K562 (cell line): Measurements from ENCODE around the gene CRYBG1. TPM values are rescaled to one million over a fixed set of nuclear protein-coding genes. Genes with fewer than 3 reads are reported as not detected.

Experiments
- ATAC-seq: fragments of 200-7000 bp; cut with Tn5 transposase; 3 replicates; pipeline ENCODE4 v1.9.1; 2020; ENCODE audit warnings: moderate library complexity
- BruUV-seq: library from RNA; stranded (reverse); fragments of 400-500 nt; replicated peaks from 2 replicates; lab custom pipeline; 2021; lab: Mats Ljungman, UMichigan
- CTCF ChIA-PET: fragments of 300-600 bp; formaldehyde crosslinking; extraction: SDS; loops from one replicate; lab custom pipeline; 2021; ENCODE audit warnings: low intra/inter-chr PET ratio; lab: Yijun Ruan, JAX
- POLR2A ChIA-PET: fragments of 300-600, 350-650 bp; sonication (Branson Sonifier 250); formaldehyde crosslinking; extraction: SDS; loops from one replicate; lab custom pipeline; 2021; ENCODE audit warnings: antibody characterized with exemption, inconsistent platforms; lab: Yijun Ruan, JAX
- DNase-seq, 4 experiments: peaks; one replicate each; pipeline versions ENCODE4 v3.0.0 to v3.0.0-alpha.2; 2011 to 2018; ENCODE audit warnings: low spot score in 3 of 4, mixed read lengths in 3 of 4; ENCODE audit errors: extremely low read depth in 1 of 4
- FAIRE-seq: peaks from 2 replicates; lab custom pipeline; 2011; peaks lifted over from hg19 to GRCh38; lab: Jason Lieb, UNC
- H2AFZ ChIP-seq: 2 replicates; pipeline ENCODE4 v1.6.0; 2011; ENCODE audit warnings: low read depth, low read length, control low read depth, inconsistent platforms
- H3K27ac ChIP-seq: fragments of 200-600 bp; 3 replicates; pipeline ENCODE4 v1.8.0; 2011; ENCODE audit warnings: low read depth, mild to moderate bottlenecking, control low read depth, inconsistent platforms, low read length, moderate library complexity, mixed read lengths; ENCODE audit errors: extremely low read depth
- H3K27me3 ChIP-seq, 2 experiments: fragments of 300-600 bp in 1 of 2; 2 replicates in 1 of 2; 3 replicates in 1 of 2; pipeline versions ENCODE4 v1.6.0 to v1.8.0; 2011; ENCODE audit warnings: inconsistent platforms in 2 of 2, low read length in 2 of 2, mild to moderate bottlenecking in 1 of 2, mixed read lengths in 1 of 2, moderate library complexity in 1 of 2; ENCODE audit not compliant: control insufficient read depth in 2 of 2, insufficient read depth in 2 of 2
- H3K36me3 ChIP-seq: fragments of 300-600 bp; 3 replicates; pipeline ENCODE4 v1.8.0; 2011; ENCODE audit warnings: mild to moderate bottlenecking, low read length, inconsistent platforms; ENCODE audit not compliant: control insufficient read depth, insufficient read depth
- H3K4me1 ChIP-seq, 2 experiments: fragments of 200-600 bp in 1 of 2; replicated peaks in 1 of 2; 2 replicates in 1 of 2; 3 replicates in 1 of 2; pipeline versions ENCODE4 v1.5.1 to v1.8.0; 2011; ENCODE audit warnings: inconsistent platforms in 2 of 2, low read length in 2 of 2, mild to moderate bottlenecking in 1 of 2, mixed read lengths in 1 of 2, moderate library complexity in 1 of 2; ENCODE audit not compliant: control insufficient read depth in 2 of 2, insufficient read depth in 2 of 2
- H3K4me2 ChIP-seq: 2 replicates; pipeline ENCODE4 v1.6.1; 2011; ENCODE audit warnings: low read length, control low read depth, inconsistent platforms, mixed read lengths; ENCODE audit not compliant: insufficient read depth
- H3K4me3 ChIP-seq: fragments of 200-600 bp; sonication (generic), shearing (Covaris generic); 2 replicates; pipeline ENCODE4 v1.5.1; 2016; ENCODE audit warnings: control low read depth, inconsistent platforms
- H3K79me2 ChIP-seq: fragments of 200-600 bp; 3 replicates; pipeline ENCODE4 v1.8.0; 2011; ENCODE audit warnings: low read length, inconsistent platforms; ENCODE audit not compliant: control insufficient read depth, insufficient read depth
- H3K9ac ChIP-seq, 2 experiments: 2 replicates each; pipeline versions ENCODE4 v1.6.0 to v1.6.1; 2011; ENCODE audit warnings: low read depth in 2 of 2, low read length in 2 of 2, control low read depth in 1 of 2, inconsistent platforms in 1 of 2, mild to moderate bottlenecking in 1 of 2, mixed read lengths in 1 of 2; ENCODE audit not compliant: insufficient read depth in 1 of 2
- H3K9me1 ChIP-seq: one replicate; pipeline ENCODE4 v1.6.0; 2011; ENCODE audit warnings: inconsistent platforms, mild to moderate bottlenecking, low read length, moderate library complexity; ENCODE audit not compliant: control insufficient read depth, insufficient read depth
- H3K9me3 ChIP-seq: replicated peaks from 2 replicates; pipeline ENCODE4 v1.5.1; 2011; ENCODE audit warnings: low read depth, low read length, inconsistent platforms; ENCODE audit not compliant: control insufficient read depth, insufficient read depth
- H4K20me1 ChIP-seq: replicated peaks from 2 replicates; pipeline ENCODE4 v1.6.1; 2011; ENCODE audit warnings: low read length, inconsistent platforms, mixed read lengths; ENCODE audit not compliant: control insufficient read depth, insufficient read depth
- BMI1 ChIP-seq: fragments of 150-350 bp; IDR thresholded peaks from 2 replicates; pipeline ENCODE4 v1.6.1; 2014; ENCODE audit warnings: low read length
- CAMTA2 ChIP-seq: fragments of 250-450 bp; sonication (Bioruptor Pico); conservative IDR thresholded peaks from 2 replicates; pipeline ENCODE4 v1.5.1; 2022
- ERF ChIP-seq: fragments of 450-650 bp; formaldehyde crosslinking; IDR thresholded peaks from 2 replicates; pipeline ENCODE4 v1.4.0; 2020; ENCODE audit warnings: mild to moderate bottlenecking, mixed read lengths
- ILF3 ChIP-seq: fragments of 450-650 bp; IDR thresholded peaks from 2 replicates; pipeline ENCODE4 v1.6.1; 2018; ENCODE audit warnings: antibody characterized with exemption, mild to moderate bottlenecking, moderate library complexity, borderline replicate concordance
- JUND ChIP-seq, 2 experiments: IDR thresholded peaks; 2 replicates in 1 of 2; 3 replicates in 1 of 2; pipeline ENCODE4 v1.6.1; 2011; ENCODE audit warnings: borderline replicate concordance in 2 of 2, low read depth in 2 of 2, low read length in 2 of 2, improper control_type of control experiment in 1 of 2, missing biosample characterization in 1 of 2, missing genetic modification characterization in 1 of 2, missing genetic modification reagents in 1 of 2
- MITF ChIP-seq: IDR thresholded peaks from 2 replicates; pipeline ENCODE4 v1.6.1; 2014; ENCODE audit warnings: antibody characterized with exemption
- MTA3 ChIP-seq: fragments of 450-650 bp; formaldehyde crosslinking; IDR thresholded peaks from 2 replicates; pipeline ENCODE4 v1.6.1; 2017; ENCODE audit warnings: mild to moderate bottlenecking, borderline replicate concordance
- NRF1 ChIP-seq, 2 experiments: fragments of 450-650 bp; IDR thresholded peaks in 1 of 2; conservative IDR thresholded peaks in 1 of 2; 2 replicates each; pipeline ENCODE4 v1.6.1; 2014; ENCODE audit warnings: mild to moderate bottlenecking in 2 of 2
- PHF21A ChIP-seq: fragments of 450-650 bp; IDR thresholded peaks from 2 replicates; pipeline ENCODE4 v1.6.1; 2017; ENCODE audit warnings: low read depth, borderline replicate concordance
- POLR2H ChIP-seq: IDR thresholded peaks from 2 replicates; pipeline ENCODE4 v1.6.1; 2016; ENCODE audit warnings: missing genetic modification characterization, low read depth, mild to moderate bottlenecking, control low read depth, missing compliant biosample characterization, moderate library complexity
- SRSF9 ChIP-seq: fragments of 200-400 bp; formaldehyde crosslinking; IDR thresholded peaks from 2 replicates; pipeline ENCODE4 v1.6.1; 2017; ENCODE audit warnings: low read depth, low read length, borderline replicate concordance
- TFE3 ChIP-seq: fragments of 450-650 bp; formaldehyde crosslinking; IDR thresholded peaks from 2 replicates; pipeline ENCODE4 v1.4.0; 2020; ENCODE audit warnings: mild to moderate bottlenecking, mixed read lengths
- WHSC1 ChIP-seq: IDR thresholded peaks from one replicate; pipeline ENCODE4 v1.6.1; 2012; ENCODE audit warnings: low read length, control low read depth, inconsistent platforms
- ZBTB8A ChIP-seq: fragments of 450-650 bp; IDR thresholded peaks from 2 replicates; pipeline ENCODE4 v1.6.1; 2018; ENCODE audit warnings: mild to moderate bottlenecking, moderate library complexity; ENCODE audit not compliant: partially characterized antibody
- ZNF217 ChIP-seq: sonication (generic); formaldehyde crosslinking; IDR thresholded peaks from 2 replicates; pipeline ENCODE4 v1.8.0; 2022; ENCODE audit warnings: mild to moderate bottlenecking, missing genetic modification reagents
- WGBS: fragments of 100-300 bp; shearing (Covaris generic); methylation state at CpG from one replicate; pipeline ENCODE4 v1.1.6; 2016; ENCODE audit warnings: low coverage, mixed read lengths; ENCODE audit not compliant: insufficient coverage; ENCODE audit errors: missing lambda C conversion rate; 5-methylcytosine and 5-hydroxymethylcytosine counted together
- in situ Hi-C: fragments of 300-500 bp; cut with MboI; formaldehyde crosslinking; loops from 4 replicates; pipeline ENCODE4 v1.15.0; 2018; ENCODE audit warnings: inconsistent platforms, mixed read lengths
- intact Hi-C: fragments of 100-400 bp; cut with micrococcal nuclease; formaldehyde crosslinking; loops from 2 replicates; pipeline ENCODE4 v1.14.2; 2022
- polyA plus RNA-seq, 8 experiments: library from polyadenylated mRNA; depleted of rRNA in 4 of 8; stranded (reverse) in 5 of 8; unstranded in 3 of 8; fragments of >200 nt; fragmentation: Nextera tagmentation in 2 of 8; fragmentation: Illumina TruSeq in 1 of 8; extraction: Ambion mirVana in 2 of 8; extraction: Trizol in 1 of 8; gene quantifications; 2 replicates each; pipeline versions ENCODE4 v1.2.1 to v1.2.3, GENCODE V29; 2011 to 2014; ENCODE audit warnings: inconsistent platforms in 1 of 8, missing spikeins in 1 of 8
- total RNA-seq, 7 experiments: library from RNA; depleted of rRNA in 6 of 7; stranded (reverse); fragments of >200 nt in 6 of 7; fragmentation: Illumina TruSeq in 2 of 7; extraction: Trizol in 2 of 7; gene quantifications; 2 replicates each; pipeline versions ENCODE4 v1.2.1 to v1.2.3, GENCODE V29; 2011 to 2021; ENCODE audit warnings: low replicate concordance in 1 of 7
- TF ChIP-seq, protein P1 (sequence below): fragments of 450-650 bp; IDR thresholded peaks from one replicate; pipeline ENCODE4 v1.6.1; 2018; ENCODE audit warnings: mild to moderate bottlenecking, moderate library complexity; ENCODE audit not compliant: partially characterized antibody

Gene CRYBG1
- total and polyA plus RNA-seq, 9 of the 15 experiments (the other 6 are each of a cell fraction or from before 2014, with no cell fraction given), result 0.07 to 0.47 (median 0.11) TPM

DNA sequence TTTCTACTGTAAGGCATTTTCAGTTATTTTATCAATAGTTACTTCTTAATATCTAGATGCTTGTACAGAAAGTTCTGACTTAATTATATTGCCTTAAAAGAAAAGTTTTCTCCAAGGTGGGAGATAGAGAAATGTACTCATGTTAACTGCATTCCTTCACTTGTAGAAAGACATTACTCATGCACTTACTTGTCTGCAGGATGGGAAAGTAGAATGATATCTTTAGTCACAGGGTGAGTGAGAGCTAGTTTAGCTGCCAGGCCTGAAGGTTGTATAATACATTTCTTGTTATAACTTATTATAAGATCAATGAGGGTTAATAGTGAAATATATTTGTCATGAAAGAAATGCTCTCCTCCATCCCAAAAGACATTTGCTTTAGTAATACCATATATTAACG lies 92.1 kb downstream of the CRYBG1 start:
- 0% methylated on average over 1 of the region's 1 CpG for WGBS
- H3K27me3 ChIP-seq, result peaks cover 8 to 16% of the 10 kb centered on the region in 2 experiments; a peak in 4 of 5 replicates
- H3K9ac ChIP-seq, result no peak overlapping the region
- no peaks in the 10 kb centered on the region for H4K20me1 ChIP-seq
- no peak overlapping the region for H3K4me2 ChIP-seq
- TF ChIP-seq JUND (IDR thresholded peaks at IDR 0.05; ENCODE audit: borderline replicate concordance, low read depth, low read length) (no peak), JUND (tag; IDR thresholded peaks at IDR 0.05; ENCODE audit: borderline replicate concordance, low read depth, low read length) (no peak), ILF3 (no peak), NRF1 (conservative IDR thresholded peaks at IDR 0.05 in 1 of 2, IDR thresholded peaks at IDR 0.05 in 1 of 2) (no peak), POLR2H (tag) (no peak), WHSC1 (no peak), ZBTB8A (no peak), BMI1 (no peak), MTA3 (no peak), TFE3 (no peak), CAMTA2 (CRISPR knock-in tag) (no peak), MITF (no peak), SRSF9 (no peak), ZNF217 (no peak), PHF21A (no peak), ERF (CRISPR knock-in tag) (no peak)
- TF ChIP-seq, protein P1, sequence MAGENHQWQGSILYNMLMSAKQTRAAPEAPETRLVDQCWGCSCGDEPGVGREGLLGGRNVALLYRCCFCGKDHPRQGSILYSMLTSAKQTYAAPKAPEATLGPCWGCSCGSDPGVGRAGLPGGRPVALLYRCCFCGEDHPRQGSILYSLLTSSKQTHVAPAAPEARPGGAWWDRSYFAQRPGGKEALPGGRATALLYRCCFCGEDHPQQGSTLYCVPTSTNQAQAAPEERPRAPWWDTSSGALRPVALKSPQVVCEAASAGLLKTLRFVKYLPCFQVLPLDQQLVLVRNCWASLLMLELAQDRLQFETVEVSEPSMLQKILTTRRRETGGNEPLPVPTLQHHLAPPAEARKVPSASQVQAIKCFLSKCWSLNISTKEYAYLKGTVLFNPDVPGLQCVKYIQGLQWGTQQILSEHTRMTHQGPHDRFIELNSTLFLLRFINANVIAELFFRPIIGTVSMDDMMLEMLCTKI, result no peak
- intact Hi-C loops (no loop called here), in situ Hi-C loops (no loop called here)
- H3K27ac ChIP-seq, result no peak overlapping the region
- H2AFZ ChIP-seq, result no peak overlapping the region
- no peaks in the 10 kb centered on the region for H3K9me3 ChIP-seq
- H3K36me3 ChIP-seq, result no peaks in the 10 kb centered on the region
- POLR2A ChIA-PET, result no interaction called here
- ATAC-seq (no peak), FAIRE-seq (no peak), DNase-seq (no peak)
- no peak overlapping the region for H3K4me3 ChIP-seq
- H3K4me1 ChIP-seq, result no peaks in the 10 kb centered on the region
- CTCF ChIA-PET, result no interaction called here
- no peaks in the 10 kb centered on the region for H3K9me1 ChIP-seq
- no TSS peak for BruUV-seq
- no peaks in the 10 kb centered on the region for H3K79me2 ChIP-seq
